DMS79 treated with DMSO at 0.1 percent for 48 hours (cell line): Measurements from ENCODE around the gene ITGA11.

Source experiments
- DNase-seq: peaks from one replicate; lab custom pipeline; 2025; lab: John Stamatoyannopoulos, UW

ITGA11 gene

GRCh38 chr15:68310804-68311463 is 121.0 kb downstream of the ITGA11 start:
- no peak for DNase-seq

- no peak for DNase-seq
These were observed 121.7 kb downstream of the ITGA11 start for GRCh38 chr15:68310178-68310803.

- DNase-seq: no peak
These were observed 122.9 kb downstream of the ITGA11 start for GRCh38 chr15:68309024-68309423.

- no peak for DNase-seq
These were observed 124.6 kb downstream of the ITGA11 start for GRCh38 chr15:68307131-68307928.

GRCh38 chr15:68305420-68305871 is 126.5 kb downstream of the ITGA11 start:
- no peak for DNase-seq

GRCh38 chr15:68304589-68305337 is 127.2 kb downstream of the ITGA11 start:
- DNase-seq: no peak

GRCh38 chr15:68303560-68304436 is 128.2 kb downstream of the ITGA11 start:
- no peak for DNase-seq

- DNase-seq: no peak
These were observed 128.8 kb downstream of the ITGA11 start for GRCh38 chr15:68303134-68303533.

GRCh38 chr15:68302729-68303128 is 129.2 kb downstream of the ITGA11 start:
- DNase-seq: no peak

GRCh38 chr15:68301301-68301700 is 130.7 kb downstream of the ITGA11 start:
- no peak for DNase-seq

- DNase-seq: no peak
These were observed 131.6 kb downstream of the ITGA11 start for GRCh38 chr15:68300115-68300940.

- no peak for DNase-seq
These were observed 132.5 kb downstream of the ITGA11 start for GRCh38 chr15:68299436-68299835.

- DNase-seq: no peak
These were observed 133.0 kb downstream of the ITGA11 start for GRCh38 chr15:68298882-68299381.

GRCh38 chr15:68298336-68298735 is 133.6 kb downstream of the ITGA11 start:
- no peak for DNase-seq

GRCh38 chr15:68295014-68295805 is 136.8 kb downstream of the ITGA11 start:
- no peak for DNase-seq

GRCh38 chr15:68292967-68293366 is 139.0 kb downstream of the ITGA11 start:
- DNase-seq: no peak

GRCh38 chr15:68292157-68292781 is 139.7 kb downstream of the ITGA11 start:
- DNase-seq: no peak

GRCh38 chr15:68290715-68291114 is 141.2 kb downstream of the ITGA11 start:
- no peak for DNase-seq
